Measurements from ENCODE around the gene ANKRD9. TPM values are rescaled to one million over a fixed set of nuclear protein-coding genes. Genes with fewer than 3 reads are reported as not detected.

ANKRD9 gene
- total RNA-seq, 1 experiment from 2014 or later = 23.7 TPM

DNA sequence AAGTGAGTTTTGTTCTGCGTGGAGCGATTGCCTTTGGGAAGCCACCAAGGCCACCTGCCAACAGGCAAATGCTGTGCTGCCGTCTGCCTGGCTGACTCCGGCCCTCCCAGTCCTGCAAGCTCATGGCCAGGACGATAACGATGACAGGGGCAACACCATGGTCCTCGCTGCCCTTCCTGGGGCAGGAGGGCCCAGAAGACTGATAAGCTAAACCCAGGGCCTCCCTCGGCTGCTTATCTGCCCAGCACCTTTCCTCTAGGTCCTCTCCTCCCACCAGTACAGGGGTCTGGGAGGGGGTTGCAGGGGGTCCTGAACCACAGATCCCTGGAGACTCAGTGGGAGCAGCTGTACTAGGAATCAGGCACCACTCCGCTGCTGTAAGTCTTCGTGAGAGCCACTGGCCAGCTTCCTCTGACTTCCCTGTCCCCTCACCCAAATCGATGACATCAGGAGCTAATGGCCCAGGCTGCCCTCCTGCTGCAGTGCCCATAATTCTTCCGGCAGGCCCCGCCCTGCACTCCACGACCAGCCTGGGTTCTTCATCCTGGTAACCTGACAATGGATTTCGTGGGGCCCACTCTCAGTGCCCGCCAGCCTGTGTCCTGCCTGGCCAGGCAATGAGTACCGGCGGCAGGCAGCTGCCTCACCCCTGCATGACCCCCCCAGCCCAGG, 5.1 kb downstream of the ANKRD9 start:
- in situ Hi-C loops (cut with HindIII; ENCODE audit: low pct_unique_long_range_greater_than_20kb, low sequenced_read_pairs) = no loop called here
- CTCF ChIA-PET = no interaction called here
- no TSS peak for BruUV-seq (replicated peaks)
- Histone ChIP-seq H3K27me3 (ENCODE audit: control insufficient read depth, insufficient read depth, low read length) (no peaks in the 10 kb centered on the region), H3K9me3 (ENCODE audit: control insufficient read depth, insufficient read depth, low read depth, low read length) (no peaks in the 10 kb centered on the region), H3K36me3 (ENCODE audit: control insufficient read depth, insufficient read depth, low read length) (no peaks in the 10 kb centered on the region; the same call in 1 of the 2 replicates), H3K4me3 (ENCODE audit: low read depth in 2 of 2, low read length in 2 of 2) (no peak overlapping the region), H3K27ac (ENCODE audit: low read length) (no peak overlapping the region), H3K4me1 (ENCODE audit: control insufficient read depth, insufficient read depth, low read length) (no peaks in the 10 kb centered on the region)
- POLR2A ChIA-PET = interaction anchor here (0.5 kb wide), 1 partner anchor 360 kb away, joined by 3 read pairs; no protein-coding TSS in a partner anchor
- TF ChIP-seq, protein P1, sequence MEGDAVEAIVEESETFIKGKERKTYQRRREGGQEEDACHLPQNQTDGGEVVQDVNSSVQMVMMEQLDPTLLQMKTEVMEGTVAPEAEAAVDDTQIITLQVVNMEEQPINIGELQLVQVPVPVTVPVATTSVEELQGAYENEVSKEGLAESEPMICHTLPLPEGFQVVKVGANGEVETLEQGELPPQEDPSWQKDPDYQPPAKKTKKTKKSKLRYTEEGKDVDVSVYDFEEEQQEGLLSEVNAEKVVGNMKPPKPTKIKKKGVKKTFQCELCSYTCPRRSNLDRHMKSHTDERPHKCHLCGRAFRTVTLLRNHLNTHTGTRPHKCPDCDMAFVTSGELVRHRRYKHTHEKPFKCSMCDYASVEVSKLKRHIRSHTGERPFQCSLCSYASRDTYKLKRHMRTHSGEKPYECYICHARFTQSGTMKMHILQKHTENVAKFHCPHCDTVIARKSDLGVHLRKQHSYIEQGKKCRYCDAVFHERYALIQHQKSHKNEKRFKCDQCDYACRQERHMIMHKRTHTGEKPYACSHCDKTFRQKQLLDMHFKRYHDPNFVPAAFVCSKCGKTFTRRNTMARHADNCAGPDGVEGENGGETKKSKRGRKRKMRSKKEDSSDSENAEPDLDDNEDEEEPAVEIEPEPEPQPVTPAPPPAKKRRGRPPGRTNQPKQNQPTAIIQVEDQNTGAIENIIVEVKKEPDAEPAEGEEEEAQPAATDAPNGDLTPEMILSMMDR (IDR thresholded peaks at IDR 0.05) = no peak
- TF ChIP-seq TCF7L2 (IDR thresholded peaks at IDR 0.05; ENCODE audit: low read depth, low read length) = no peak
- TF ChIP-seq, protein P2, sequence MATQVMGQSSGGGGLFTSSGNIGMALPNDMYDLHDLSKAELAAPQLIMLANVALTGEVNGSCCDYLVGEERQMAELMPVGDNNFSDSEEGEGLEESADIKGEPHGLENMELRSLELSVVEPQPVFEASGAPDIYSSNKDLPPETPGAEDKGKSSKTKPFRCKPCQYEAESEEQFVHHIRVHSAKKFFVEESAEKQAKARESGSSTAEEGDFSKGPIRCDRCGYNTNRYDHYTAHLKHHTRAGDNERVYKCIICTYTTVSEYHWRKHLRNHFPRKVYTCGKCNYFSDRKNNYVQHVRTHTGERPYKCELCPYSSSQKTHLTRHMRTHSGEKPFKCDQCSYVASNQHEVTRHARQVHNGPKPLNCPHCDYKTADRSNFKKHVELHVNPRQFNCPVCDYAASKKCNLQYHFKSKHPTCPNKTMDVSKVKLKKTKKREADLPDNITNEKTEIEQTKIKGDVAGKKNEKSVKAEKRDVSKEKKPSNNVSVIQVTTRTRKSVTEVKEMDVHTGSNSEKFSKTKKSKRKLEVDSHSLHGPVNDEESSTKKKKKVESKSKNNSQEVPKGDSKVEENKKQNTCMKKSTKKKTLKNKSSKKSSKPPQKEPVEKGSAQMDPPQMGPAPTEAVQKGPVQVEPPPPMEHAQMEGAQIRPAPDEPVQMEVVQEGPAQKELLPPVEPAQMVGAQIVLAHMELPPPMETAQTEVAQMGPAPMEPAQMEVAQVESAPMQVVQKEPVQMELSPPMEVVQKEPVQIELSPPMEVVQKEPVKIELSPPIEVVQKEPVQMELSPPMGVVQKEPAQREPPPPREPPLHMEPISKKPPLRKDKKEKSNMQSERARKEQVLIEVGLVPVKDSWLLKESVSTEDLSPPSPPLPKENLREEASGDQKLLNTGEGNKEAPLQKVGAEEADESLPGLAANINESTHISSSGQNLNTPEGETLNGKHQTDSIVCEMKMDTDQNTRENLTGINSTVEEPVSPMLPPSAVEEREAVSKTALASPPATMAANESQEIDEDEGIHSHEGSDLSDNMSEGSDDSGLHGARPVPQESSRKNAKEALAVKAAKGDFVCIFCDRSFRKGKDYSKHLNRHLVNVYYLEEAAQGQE (IDR thresholded peaks at IDR 0.05; ENCODE audit: insufficient read depth in 1 of 2, low read depth in 2 of 2, low read length in 1 of 2) = no peak
- TF ChIP-seq SIN3A (IDR thresholded peaks at IDR 0.05; ENCODE audit: borderline replicate concordance, insufficient read depth, low read depth, low read length) = no peak
- no peak for TF ChIP-seq POLR2AphosphoS5 (IDR thresholded peaks at IDR 0.05; ENCODE audit: low read depth, low read length)
- DNase-seq (ENCODE audit: low read depth, low spot score) (no peak), ATAC-seq (no peak)
- intact Hi-C loops (cut with micrococcal nuclease; ENCODE audit: unreplicated experiment) = no loop called here

DNA sequence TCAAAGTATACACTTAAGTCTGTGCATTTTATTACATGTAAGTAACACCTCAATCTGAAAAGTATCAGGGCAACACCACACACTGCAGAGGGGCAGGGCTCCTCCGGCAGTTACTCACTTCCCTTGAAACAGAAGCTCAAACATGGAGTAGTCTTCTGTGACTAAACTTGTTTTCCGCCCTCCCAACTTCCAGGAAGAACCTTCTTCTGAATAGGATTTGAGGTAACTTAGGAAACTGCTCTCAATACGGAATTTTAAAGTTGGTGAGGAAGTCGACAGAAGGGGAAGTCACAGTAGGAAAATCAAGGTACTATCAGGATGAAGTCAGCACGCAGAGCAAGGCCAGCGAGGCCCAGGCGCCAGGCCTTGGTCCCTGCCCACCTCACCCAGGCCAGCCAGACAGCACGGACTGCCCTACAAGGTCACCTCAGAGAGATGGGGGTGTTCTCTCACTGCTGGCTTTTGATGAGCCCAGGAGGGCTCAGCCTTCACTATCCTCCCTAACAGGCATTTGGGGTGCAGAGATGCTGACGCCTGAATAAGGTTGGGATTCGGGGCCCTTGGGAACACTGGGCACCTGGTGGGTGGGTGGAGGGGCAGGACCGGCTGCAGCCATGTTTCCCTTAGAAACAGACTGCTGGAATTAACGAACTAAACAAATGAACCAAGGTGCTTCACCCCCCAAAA, 5.8 kb downstream of the ANKRD9 start:
- H3K36me3 ChIP-seq (ENCODE audit: control insufficient read depth, insufficient read depth, low read length) = no peaks in the 10 kb centered on the region; the same call in 1 of the 2 replicates
- CTCF ChIA-PET = no interaction called here
- ATAC-seq (no peak), DNase-seq (ENCODE audit: low read depth, low spot score) (no peak)
- no peaks in the 10 kb centered on the region for H3K27me3 ChIP-seq (ENCODE audit: control insufficient read depth, insufficient read depth, low read length)
- no peak overlapping the region for H3K4me3 ChIP-seq (ENCODE audit: low read depth in 2 of 2, low read length in 2 of 2)
- intact Hi-C loops (cut with micrococcal nuclease; ENCODE audit: unreplicated experiment) = no loop called here
- no TSS peak for BruUV-seq (replicated peaks)
- in situ Hi-C loops (cut with HindIII; ENCODE audit: low pct_unique_long_range_greater_than_20kb, low sequenced_read_pairs) = no loop called here
- no peak for TF ChIP-seq TCF7L2 (IDR thresholded peaks at IDR 0.05; ENCODE audit: low read depth, low read length)
- TF ChIP-seq, protein P2 (IDR thresholded peaks at IDR 0.05; ENCODE audit: insufficient read depth in 1 of 2, low read depth in 2 of 2, low read length in 1 of 2) = no peak
- TF ChIP-seq, protein P1 (IDR thresholded peaks at IDR 0.05) = no peak
- no peak for TF ChIP-seq POLR2AphosphoS5 (IDR thresholded peaks at IDR 0.05; ENCODE audit: low read depth, low read length)
- TF ChIP-seq SIN3A (IDR thresholded peaks at IDR 0.05; ENCODE audit: borderline replicate concordance, insufficient read depth, low read depth, low read length) = no peak
- no peak overlapping the region for H3K27ac ChIP-seq (ENCODE audit: low read length)
- H3K9me3 ChIP-seq (ENCODE audit: control insufficient read depth, insufficient read depth, low read depth, low read length) = no peaks in the 10 kb centered on the region
- H3K4me1 ChIP-seq (ENCODE audit: control insufficient read depth, insufficient read depth, low read length) = no peaks in the 10 kb centered on the region
- POLR2A ChIA-PET = no interaction called here
